IgD-negative memory B cell (primary cell): Measurements from ENCODE around the gene IYD. TPM values are rescaled to one million over a fixed set of nuclear protein-coding genes. Genes with fewer than 3 reads are reported as not detected.

Source experiments
- H3K27ac Mint-ChIP-seq, 3 donors: one replicate each; pipeline ENCODE4 v1.8.0; 2020 to 2022; ENCODE audit warnings: mild to moderate bottlenecking in 3 of 3, mixed read lengths in 3 of 3, moderate library complexity in 1 of 3
- H3K27me3 Mint-ChIP-seq: one replicate; pipeline ENCODE4 v1.8.0; 2021; ENCODE audit warnings: mixed read lengths
- H3K36me3 Mint-ChIP-seq: one replicate; pipeline ENCODE4 v1.8.0; 2020; ENCODE audit warnings: mild to moderate bottlenecking, mixed read lengths
- H3K4me1 Mint-ChIP-seq, 3 donors: one replicate each; pipeline ENCODE4 v1.8.0; 2020 to 2022; ENCODE audit warnings: mixed read lengths in 3 of 3, mild to moderate bottlenecking in 1 of 3
- H3K4me3 Mint-ChIP-seq, 4 donors: one replicate each; pipeline ENCODE4 v1.8.0; 2020 to 2022; ENCODE audit warnings: mild to moderate bottlenecking in 4 of 4, mixed read lengths in 4 of 4, moderate library complexity in 3 of 4
- H3K9me3 Mint-ChIP-seq, 3 donors: one replicate each; pipeline ENCODE4 v1.8.0; 2020 to 2021; ENCODE audit warnings: mixed read lengths in 3 of 3, mild to moderate bottlenecking in 1 of 3
- polyA plus RNA-seq: library from polyadenylated mRNA; unstranded; fragments of 300-500 nt; fragmentation: Illumina TruSeq; gene quantifications from one replicate; pipeline ENCODE4 v1.2.3, GENCODE V29; 2021

IYD gene
- polyA plus RNA-seq: not detected

- Mint-ChIP-seq H3K27me3 (peaks cover 7% of the 10 kb centered on the region), H3K4me3 (no peak within 1 kb of the TSS), H3K27ac (no peak within 1 kb of the TSS), H3K36me3 (no peaks in the 10 kb centered on the region), H3K4me1 (no peaks in the 10 kb centered on the region), H3K9me3 (no peaks in the 10 kb centered on the region)
Measured at GRCh38 chr6:150368762-150369161, at the start of gene IYD. Gene IYD (plus strand): TSS chr6:150369012. CDS start chr6:150369032, 20 bp downstream.

- Mint-ChIP-seq H3K4me1 (peaks cover 0 to 2% (median 1%) of the 10 kb centered on the region in 3 donors), H3K36me3 (no peaks in the 10 kb centered on the region), H3K27me3 (peaks cover 10% of the 10 kb centered on the region), H3K9me3 (no peaks in the 10 kb centered on the region), H3K4me3 (no peak overlapping the region), H3K27ac (no peak overlapping the region)
Measured at GRCh38 chr6:150319924-150320323, 48.9 kb upstream of the IYD start.

GRCh38 chr6:150320442-150320841 lies 48.4 kb upstream of the IYD start:
- peaks cover 14% of the 10 kb centered on the region for H3K27me3 Mint-ChIP-seq
- peak overlapping the region in 1 of 3 donors; percentile 53 for H3K27ac Mint-ChIP-seq
- peaks cover 0 to 2% (median 1%) of the 10 kb centered on the region in 3 donors for H3K4me1 Mint-ChIP-seq
- no peak overlapping the region for H3K4me3 Mint-ChIP-seq
- peaks cover 0 to 2% (median 0%) of the 10 kb centered on the region in 3 donors for H3K9me3 Mint-ChIP-seq
- H3K36me3 Mint-ChIP-seq: no peaks in the 10 kb centered on the region

GRCh38 chr6:150322466-150322871 lies 46.3 kb upstream of the IYD start:
- H3K9me3 Mint-ChIP-seq: peaks cover 0 to 3% (median 0%) of the 10 kb centered on the region in 3 donors
- peaks cover 14% of the 10 kb centered on the region for H3K27me3 Mint-ChIP-seq
- peaks cover 0 to 2% (median 1%) of the 10 kb centered on the region in 3 donors for H3K4me1 Mint-ChIP-seq
- H3K4me3 Mint-ChIP-seq: no peak overlapping the region
- H3K27ac Mint-ChIP-seq: no peak overlapping the region
- H3K36me3 Mint-ChIP-seq: no peaks in the 10 kb centered on the region

- no peak overlapping the region for H3K4me3 Mint-ChIP-seq
- no peaks in the 10 kb centered on the region for H3K36me3 Mint-ChIP-seq
- peaks cover 0 to 2% (median 1%) of the 10 kb centered on the region in 3 donors for H3K4me1 Mint-ChIP-seq
- H3K27ac Mint-ChIP-seq: no peak overlapping the region
- peaks cover 14% of the 10 kb centered on the region for H3K27me3 Mint-ChIP-seq
- peaks cover 0 to 3% (median 0%) of the 10 kb centered on the region in 3 donors for H3K9me3 Mint-ChIP-seq
Measured at GRCh38 chr6:150323205-150323604, 45.6 kb upstream of the IYD start.

- peaks cover 0 to 3% (median 0%) of the 10 kb centered on the region in 3 donors for H3K9me3 Mint-ChIP-seq
- no peak overlapping the region for H3K27ac Mint-ChIP-seq
- H3K36me3 Mint-ChIP-seq: no peaks in the 10 kb centered on the region
- peaks cover 14% of the 10 kb centered on the region for H3K27me3 Mint-ChIP-seq
- H3K4me1 Mint-ChIP-seq: peaks cover 0 to 2% (median 1%) of the 10 kb centered on the region in 3 donors
- H3K4me3 Mint-ChIP-seq: no peak overlapping the region
Measured at GRCh38 chr6:150324044-150324443, 44.8 kb upstream of the IYD start.

GRCh38 chr6:150325066-150325772 lies 43.6 kb upstream of the IYD start:
- peaks cover 0 to 3% (median 0%) of the 10 kb centered on the region in 3 donors for H3K9me3 Mint-ChIP-seq
- H3K27me3 Mint-ChIP-seq: peaks cover 14% of the 10 kb centered on the region
- no peaks in the 10 kb centered on the region for H3K36me3 Mint-ChIP-seq
- no peak overlapping the region for H3K27ac Mint-ChIP-seq
- H3K4me3 Mint-ChIP-seq: no peak overlapping the region
- peaks cover 0 to 2% (median 1%) of the 10 kb centered on the region in 3 donors for H3K4me1 Mint-ChIP-seq

- Mint-ChIP-seq H3K9me3 (peaks cover 0 to 3% (median 0%) of the 10 kb centered on the region in 3 donors), H3K27me3 (peaks cover 11% of the 10 kb centered on the region), H3K4me3 (no peak overlapping the region), H3K27ac (no peak overlapping the region), H3K36me3 (no peaks in the 10 kb centered on the region), H3K4me1 (peaks cover 0 to 2% (median 1%) of the 10 kb centered on the region in 3 donors)
Measured at GRCh38 chr6:150327117-150327774, 41.6 kb upstream of the IYD start.

GRCh38 chr6:150328744-150329405 lies 39.9 kb upstream of the IYD start:
- H3K27ac Mint-ChIP-seq: no peak overlapping the region
- H3K9me3 Mint-ChIP-seq: peaks cover 0 to 3% (median 0%) of the 10 kb centered on the region in 3 donors
- H3K4me1 Mint-ChIP-seq: peaks cover 0 to 1% (median under 1%) of the 10 kb centered on the region in 3 donors
- H3K36me3 Mint-ChIP-seq: no peaks in the 10 kb centered on the region
- peaks cover 8% of the 10 kb centered on the region for H3K27me3 Mint-ChIP-seq
- no peak overlapping the region for H3K4me3 Mint-ChIP-seq

GRCh38 chr6:150331344-150331743 lies 37.5 kb upstream of the IYD start:
- Mint-ChIP-seq H3K27ac (no peak overlapping the region), H3K4me1 (peaks cover 0 to 3% (median 0%) of the 10 kb centered on the region in 3 donors), H3K36me3 (no peaks in the 10 kb centered on the region), H3K27me3 (no peaks in the 10 kb centered on the region), H3K4me3 (no peak overlapping the region), H3K9me3 (no peaks in the 10 kb centered on the region)

- Mint-ChIP-seq H3K4me1 (peaks cover 0 to 3% (median 0%) of the 10 kb centered on the region in 3 donors), H3K36me3 (peaks cover 1% of the 10 kb centered on the region), H3K9me3 (no peaks in the 10 kb centered on the region), H3K4me3 (no peak overlapping the region), H3K27me3 (no peaks in the 10 kb centered on the region), H3K27ac (no peak overlapping the region)
Measured at GRCh38 chr6:150332939-150333584, 35.8 kb upstream of the IYD start.

GRCh38 chr6:150333585-150333941 lies 35.2 kb upstream of the IYD start:
- no peaks in the 10 kb centered on the region for H3K27me3 Mint-ChIP-seq
- no peak overlapping the region for H3K27ac Mint-ChIP-seq
- H3K9me3 Mint-ChIP-seq: no peaks in the 10 kb centered on the region
- H3K4me1 Mint-ChIP-seq: peaks cover 0 to 3% (median 0%) of the 10 kb centered on the region in 3 donors
- no peak overlapping the region for H3K4me3 Mint-ChIP-seq
- H3K36me3 Mint-ChIP-seq: peaks cover 1% of the 10 kb centered on the region

- H3K36me3 Mint-ChIP-seq: peaks cover 1% of the 10 kb centered on the region
- H3K27me3 Mint-ChIP-seq: no peaks in the 10 kb centered on the region
- no peak overlapping the region for H3K27ac Mint-ChIP-seq
- H3K4me3 Mint-ChIP-seq: no peak overlapping the region
- H3K9me3 Mint-ChIP-seq: no peaks in the 10 kb centered on the region
- peaks cover 0 to 3% (median 0%) of the 10 kb centered on the region in 3 donors for H3K4me1 Mint-ChIP-seq
Measured at GRCh38 chr6:150334790-150335783, 33.7 kb upstream of the IYD start.

- Mint-ChIP-seq H3K27me3 (peaks cover 1% of the 10 kb centered on the region), H3K4me1 (peaks cover 0 to 3% (median 0%) of the 10 kb centered on the region in 3 donors), H3K4me3 (no peak overlapping the region), H3K36me3 (peaks cover 1% of the 10 kb centered on the region), H3K27ac (no peak overlapping the region), H3K9me3 (no peaks in the 10 kb centered on the region)
Measured at GRCh38 chr6:150336299-150336698, 32.5 kb upstream of the IYD start.
